GM21367 (cell line): Measurements from ENCODE around the gene ICAM1.
"Not testable (repeated sequence)": the region's sequence is repeated elsewhere in the genome, so short reads cannot be mapped to it uniquely, and the experiment has no call there.

Experiments used
- ATAC-seq: cut with Tn5 transposase; IDR thresholded peaks from one replicate; pipeline ENCODE4 v1.9.1; 2021; ENCODE audit not compliant: unreplicated experiment

Gene ICAM1, protein sequence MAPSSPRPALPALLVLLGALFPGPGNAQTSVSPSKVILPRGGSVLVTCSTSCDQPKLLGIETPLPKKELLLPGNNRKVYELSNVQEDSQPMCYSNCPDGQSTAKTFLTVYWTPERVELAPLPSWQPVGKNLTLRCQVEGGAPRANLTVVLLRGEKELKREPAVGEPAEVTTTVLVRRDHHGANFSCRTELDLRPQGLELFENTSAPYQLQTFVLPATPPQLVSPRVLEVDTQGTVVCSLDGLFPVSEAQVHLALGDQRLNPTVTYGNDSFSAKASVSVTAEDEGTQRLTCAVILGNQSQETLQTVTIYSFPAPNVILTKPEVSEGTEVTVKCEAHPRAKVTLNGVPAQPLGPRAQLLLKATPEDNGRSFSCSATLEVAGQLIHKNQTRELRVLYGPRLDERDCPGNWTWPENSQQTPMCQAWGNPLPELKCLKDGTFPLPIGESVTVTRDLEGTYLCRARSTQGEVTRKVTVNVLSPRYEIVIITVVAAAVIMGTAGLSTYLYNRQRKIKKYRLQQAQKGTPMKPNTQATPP

GRCh38 chr19:10270616-10271394 lies at the start of gene ICAM1:
Gene ICAM1 (plus strand): TSS chr19:10271120. CDS start chr19:10271160, 40 bp downstream.
- ATAC-seq = no peak

GRCh38 chr19:10222201-10222890 lies 48.6 kb upstream of the ICAM1 start:
- no peak for ATAC-seq

- no peak for ATAC-seq
Measured at GRCh38 chr19:10223488-10224213, 47.3 kb upstream of the ICAM1 start.

GRCh38 chr19:10224337-10224736 lies 46.6 kb upstream of the ICAM1 start:
- ATAC-seq = no peak

- ATAC-seq = no peak
Measured at GRCh38 chr19:10226021-10226375, 44.9 kb upstream of the ICAM1 start.

DNA sequence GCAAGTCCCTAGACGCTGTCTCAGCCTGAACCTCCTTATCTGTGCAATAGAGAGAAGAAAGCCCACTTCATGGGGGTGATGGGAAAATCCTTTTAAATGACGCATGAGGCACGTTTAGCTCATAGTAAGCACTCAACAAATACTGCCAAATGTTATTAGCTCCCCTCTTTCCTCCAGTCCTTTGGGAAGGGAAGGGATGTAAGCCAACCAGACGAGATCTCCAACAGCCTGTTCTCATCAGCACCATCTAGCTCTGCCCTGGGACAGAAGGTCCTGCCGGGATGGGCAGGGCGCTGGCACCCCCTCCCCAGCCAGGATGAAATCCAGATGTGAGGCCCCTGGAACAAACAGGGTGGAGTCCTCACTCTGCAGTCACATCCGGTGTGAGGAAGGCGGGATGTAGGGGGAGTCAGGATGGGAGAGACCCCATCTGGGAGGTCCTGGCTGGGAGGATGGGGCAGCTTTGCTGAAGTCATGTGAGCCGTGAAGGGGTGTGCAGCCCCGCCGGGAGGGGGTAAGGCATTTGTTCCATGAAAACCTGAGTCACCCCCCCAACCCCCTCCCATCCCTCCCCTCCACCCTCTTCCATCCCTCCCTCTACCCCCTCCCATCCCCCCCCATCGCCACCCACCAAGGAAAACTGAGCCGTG lies 44.4 kb upstream of the ICAM1 start:
- ATAC-seq = no peak

DNA sequence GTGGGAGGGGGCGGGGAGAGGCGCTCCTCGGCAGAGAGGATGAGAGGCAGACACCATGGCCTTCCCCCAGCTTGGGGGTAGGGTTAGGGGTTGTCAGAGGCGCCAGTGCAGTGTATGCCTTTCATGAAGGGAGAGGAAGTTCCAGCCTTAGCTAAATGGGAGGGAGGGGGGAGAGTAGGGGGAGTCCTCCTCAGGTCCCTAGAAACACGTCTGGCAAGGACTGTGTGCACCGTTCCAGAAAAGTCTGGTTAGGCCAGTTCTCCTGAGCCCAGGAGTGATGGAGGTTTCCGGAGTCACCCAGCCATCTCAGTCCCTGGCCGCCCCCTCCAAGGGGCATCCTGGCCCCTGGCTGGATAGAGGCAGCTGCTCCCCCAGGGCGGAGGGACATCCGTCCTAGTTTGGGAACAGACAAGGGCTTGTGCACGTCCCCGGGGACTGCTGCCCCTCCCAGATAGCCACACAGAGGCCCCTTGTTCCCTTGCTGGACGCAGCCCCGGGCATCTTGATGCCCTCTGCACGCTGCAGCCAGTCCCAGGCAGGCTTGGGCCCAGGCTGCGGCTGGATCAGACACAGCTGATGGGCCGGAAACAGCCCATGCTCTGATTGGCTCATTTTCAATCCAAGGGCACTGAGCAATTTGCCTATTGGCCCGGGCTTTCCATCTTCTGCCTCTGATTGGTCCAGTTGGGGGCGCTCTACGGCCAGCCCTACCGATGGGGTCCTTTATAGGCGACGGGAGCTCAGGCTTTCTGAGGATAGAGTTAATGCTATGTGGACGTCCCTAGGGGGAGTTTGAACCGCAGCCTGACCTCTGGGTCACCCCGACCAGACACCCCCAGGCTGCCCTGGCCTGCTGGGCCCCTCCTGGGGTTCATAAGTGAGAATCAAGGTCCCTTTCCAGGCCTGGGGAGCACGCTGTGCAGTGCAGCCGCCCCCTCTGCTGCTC lies 43.6 kb upstream of the ICAM1 start:
- ATAC-seq = no peak

- ATAC-seq = no peak
Measured at GRCh38 chr19:10228393-10228792, 42.5 kb upstream of the ICAM1 start.

- no peak for ATAC-seq
Measured at GRCh38 chr19:10228920-10229319, 42.0 kb upstream of the ICAM1 start.

DNA sequence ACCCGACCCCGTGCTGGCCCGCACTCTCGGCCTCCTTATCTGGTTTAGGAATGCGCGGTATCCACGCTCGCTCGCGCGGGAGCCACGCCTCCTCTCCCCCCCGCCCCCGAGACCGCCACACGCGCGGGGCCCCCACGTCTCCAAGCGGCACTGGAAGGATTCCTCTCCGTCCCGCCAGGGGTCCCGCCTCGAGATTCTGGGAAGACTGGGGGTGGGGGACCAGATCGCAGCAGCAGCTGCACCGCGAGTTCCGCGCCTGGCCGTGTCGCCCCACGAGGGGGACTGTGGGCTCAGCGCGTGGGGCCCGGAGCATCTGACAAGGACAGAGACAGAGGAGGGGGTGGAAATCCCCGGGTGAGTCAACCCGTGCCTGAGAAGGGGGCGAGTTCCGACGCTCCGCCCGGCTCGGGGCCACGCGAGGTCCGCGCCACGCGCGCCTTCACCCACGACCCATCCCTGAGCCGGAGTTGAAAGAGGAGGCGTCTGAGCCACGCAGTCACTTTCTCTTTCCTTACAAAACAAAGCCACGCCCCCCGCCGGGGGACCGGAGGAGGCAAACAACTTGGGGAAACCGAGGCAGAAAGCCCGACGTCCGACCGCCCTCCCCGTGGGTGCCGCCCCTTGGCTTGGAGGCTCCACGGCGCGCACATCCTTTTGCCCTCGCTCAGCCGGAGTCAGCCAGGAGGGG lies 40.6 kb upstream of the ICAM1 start:
- no peak for ATAC-seq

DNA sequence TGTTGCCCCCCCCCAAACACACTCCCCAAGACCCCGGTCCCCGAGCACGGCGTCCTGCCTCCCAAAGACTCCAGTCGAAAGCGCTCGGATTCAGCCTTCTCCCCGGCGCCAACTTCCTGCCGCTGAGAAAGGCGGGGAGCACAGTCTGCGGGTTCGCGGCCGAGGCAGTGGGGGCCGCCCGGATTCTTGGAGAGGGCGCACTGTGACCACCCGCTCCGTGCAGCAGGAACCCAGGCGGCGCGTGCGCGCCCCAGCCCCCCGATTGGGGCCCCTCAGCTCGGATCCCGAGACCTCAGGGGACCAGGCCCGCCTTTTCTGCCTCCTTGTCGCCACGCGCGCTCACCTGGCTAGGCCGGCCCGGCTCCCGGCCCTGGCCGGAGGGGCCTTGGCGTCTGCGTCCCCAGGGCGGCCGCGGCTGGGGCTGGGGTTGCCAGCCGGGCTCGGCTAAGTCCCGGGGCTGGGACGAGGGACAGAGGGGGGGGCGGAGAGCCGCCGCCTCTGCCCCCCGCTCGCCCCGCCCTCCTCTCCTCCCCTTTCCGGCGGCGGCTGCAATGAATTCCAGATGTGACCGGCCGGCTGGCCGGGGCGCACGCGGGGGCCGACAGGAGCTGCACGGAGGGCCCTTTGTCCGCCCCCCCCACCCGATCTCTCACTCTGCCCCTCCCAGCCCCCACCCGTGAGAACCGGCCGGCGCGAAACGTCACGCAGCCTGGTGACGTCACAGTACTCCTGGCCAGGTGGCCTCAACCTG lies 39.9 kb upstream of the ICAM1 start, which contains the start of gene S1PR2:
S1PR2 (minus strand) TSS at position 471 of the 751 bp plus-strand sequence. CDS start 6,426 bp downstream, outside the sequence.
- ATAC-seq = no peak

DNA sequence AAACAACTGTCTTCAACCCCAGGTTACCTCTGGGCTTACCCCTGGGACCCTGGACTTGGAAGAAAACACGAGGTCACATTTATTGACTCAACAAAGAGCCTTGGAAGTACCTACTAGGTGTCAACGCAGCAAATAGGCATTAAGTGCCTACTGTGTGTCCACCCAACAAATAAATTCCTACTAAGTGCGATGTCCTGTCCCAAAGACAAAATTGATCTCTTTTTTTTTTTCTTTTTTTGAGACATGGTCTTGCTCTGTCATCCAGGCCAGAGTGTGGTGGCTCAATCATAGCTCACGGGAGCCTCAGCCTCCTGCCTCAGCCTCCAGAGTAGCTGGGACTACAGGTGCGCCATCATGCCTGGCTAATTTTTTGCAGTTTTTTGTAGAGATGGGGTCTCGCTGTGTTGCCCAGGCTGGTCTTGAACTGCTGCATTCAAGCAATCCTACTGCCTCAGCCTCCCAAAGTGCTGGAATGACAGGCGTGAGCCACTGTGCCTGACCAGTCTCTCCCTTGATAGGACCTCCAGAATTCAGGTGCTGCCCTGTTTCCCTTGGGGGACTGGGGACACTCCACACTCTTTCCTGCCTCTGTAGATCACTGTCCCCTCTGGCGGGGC lies 39.2 kb upstream of the ICAM1 start:
- ATAC-seq = no peak

DNA sequence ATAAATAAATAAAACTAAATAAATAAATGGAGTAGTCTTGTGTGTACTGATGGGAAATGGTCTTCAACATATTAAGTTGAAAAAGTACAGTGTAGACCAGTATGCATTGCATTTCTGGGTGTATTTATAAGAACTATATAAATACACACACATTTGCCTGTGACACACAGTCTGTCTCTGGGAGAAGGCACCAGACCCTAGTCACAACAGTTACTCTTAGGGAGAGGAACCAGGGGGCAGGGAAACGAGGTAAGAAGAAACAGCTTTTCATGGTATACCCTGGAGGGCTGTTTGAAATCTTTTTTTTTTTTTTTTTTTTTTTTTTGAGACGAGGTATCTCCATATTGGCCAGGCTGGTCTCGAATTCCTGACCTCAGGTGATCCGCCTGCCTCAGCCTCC lies 37.0 kb upstream of the ICAM1 start:
- ATAC-seq = no peak

GRCh38 chr19:10235003-10235402 lies 35.9 kb upstream of the ICAM1 start:
- ATAC-seq = no peak

GRCh38 chr19:10235409-10235808 lies 35.5 kb upstream of the ICAM1 start:
- not testable (repeated sequence) for ATAC-seq

DNA sequence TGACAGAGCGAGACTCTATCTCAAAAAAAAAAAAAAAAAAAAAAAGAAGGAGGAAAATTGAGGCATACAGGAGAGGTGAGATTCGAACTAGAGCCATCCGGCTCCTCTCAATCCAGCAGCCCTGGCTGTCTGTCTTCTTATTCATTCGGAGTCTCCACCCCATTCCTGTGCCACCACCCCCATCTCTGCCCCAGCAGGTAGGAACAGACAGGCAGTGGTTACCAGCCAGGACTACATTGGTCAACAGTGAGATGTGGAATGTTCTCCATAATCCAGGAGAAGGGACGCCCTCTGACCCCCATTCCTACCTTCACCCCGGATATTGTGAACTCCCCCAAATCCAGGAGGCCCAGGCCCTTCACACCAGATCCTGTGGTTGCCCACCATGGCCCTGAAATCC lies 33.2 kb upstream of the ICAM1 start:
- ATAC-seq = no peak

DNA sequence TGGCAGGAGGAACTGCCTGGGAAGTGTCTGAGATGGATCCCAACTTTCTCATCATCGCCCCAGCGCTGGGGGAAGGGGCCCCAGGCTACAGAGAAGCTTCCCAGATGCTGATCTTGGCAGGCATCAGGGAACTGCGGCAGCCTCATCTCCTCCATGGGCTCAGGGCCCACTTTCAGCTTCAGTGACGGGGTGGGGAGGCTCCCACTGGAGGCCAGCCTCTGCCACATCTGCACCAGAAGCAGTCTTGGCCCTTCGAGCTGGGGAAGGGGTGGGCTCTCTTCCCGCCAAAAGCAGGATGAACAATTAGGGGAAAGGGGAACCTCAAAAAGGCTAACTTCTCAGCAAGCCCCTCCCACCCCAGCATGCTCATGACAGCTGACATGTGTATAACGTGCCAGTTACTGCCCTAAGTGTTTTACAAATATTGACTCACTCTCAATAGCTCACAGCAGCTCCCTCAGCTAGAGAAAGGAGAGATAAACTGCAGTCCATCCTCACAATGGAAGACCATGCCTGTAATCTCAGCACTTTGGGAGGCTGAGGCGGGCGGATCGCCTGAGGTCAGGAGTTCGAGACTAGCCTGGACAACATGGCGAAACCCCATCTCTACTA lies 32.6 kb upstream of the ICAM1 start:
- no peak for ATAC-seq
